HepG2 (cell line): ENCODE measurements around the gene PAK6. TPM values are rescaled to one million over a fixed set of nuclear protein-coding genes. Genes with fewer than 3 reads are reported as not detected.

Experiments
- ATAC-seq: fragments of 200-7000 bp; cut with Tn5 transposase; 3 replicates; pipeline ENCODE4 v1.9.1; 2020; ENCODE audit warnings: mild to moderate bottlenecking, moderate library complexity
- BruUV-seq: library from RNA; stranded (reverse); fragments of 400-500 nt; replicated peaks from 2 replicates; lab custom pipeline; 2021; lab: Mats Ljungman, UMichigan
- CTCF ChIA-PET: fragments of 300-600 bp; formaldehyde crosslinking; extraction: SDS; loops from one replicate; lab custom pipeline; 2021; ENCODE audit warnings: low total read pairs, inconsistent platforms, low intra/inter-chr PET ratio; lab: Yijun Ruan, JAX
- POLR2A ChIA-PET: fragments of 350-600 bp; sonication (Branson Sonifier 250); formaldehyde crosslinking; loops from one replicate; lab custom pipeline; 2020; ENCODE audit warnings: antibody characterized with exemption, inconsistent platforms; lab: Yijun Ruan, JAX
- DNase-seq: peaks from one replicate; pipeline ENCODE4 v3.0.0-alpha.2; 2015; ENCODE audit warnings: low spot score
- FAIRE-seq: peaks from 3 replicates; lab custom pipeline; 2011; peaks lifted over from hg19 to GRCh38; lab: Jason Lieb, UNC
- H2AFZ ChIP-seq: one replicate; pipeline ENCODE4 v1.6.1; 2011; ENCODE audit warnings: low read length, inconsistent platforms
- H3K27ac ChIP-seq: fragments of 300-600 bp; 3 replicates; pipeline ENCODE4 v1.8.0; 2011; ENCODE audit warnings: mixed run types, mild to moderate bottlenecking, mixed read lengths, low read length, inconsistent platforms; ENCODE audit not compliant: insufficient read depth; ENCODE audit errors: extremely low read length
- H3K27me3 ChIP-seq, 2 experiments: fragments of 200-600 bp in 1 of 2; 2 replicates in 1 of 2; 3 replicates in 1 of 2; pipeline versions ENCODE4 v1.6.0 to v1.8.0; 2011; ENCODE audit warnings: low read length in 2 of 2, mild to moderate bottlenecking in 2 of 2, moderate library complexity in 2 of 2, inconsistent platforms in 1 of 2; ENCODE audit not compliant: insufficient read depth in 2 of 2, control insufficient read depth in 1 of 2
- H3K36me3 ChIP-seq, 2 experiments: fragments of 200-600 bp in 1 of 2; replicated peaks in 1 of 2; 2 replicates in 1 of 2; 3 replicates in 1 of 2; pipeline versions ENCODE4 v1.5.1 to v1.8.0; 2011; ENCODE audit warnings: low read length in 2 of 2, inconsistent platforms in 1 of 2; ENCODE audit not compliant: insufficient read depth in 2 of 2, control insufficient read depth in 1 of 2
- H3K4me1 ChIP-seq: 2 replicates; pipeline ENCODE4 v1.5.1; 2012; ENCODE audit warnings: low read length, inconsistent platforms; ENCODE audit not compliant: insufficient read depth
- H3K4me2 ChIP-seq: 2 replicates; pipeline ENCODE4 v1.6.0; 2011; ENCODE audit warnings: low read depth, low read length, inconsistent platforms
- H3K4me3 ChIP-seq, 3 experiments: fragments of 200-600 bp in 1 of 3; sonication (generic), shearing (Covaris generic) in 1 of 3; replicated peaks in 1 of 3; 2 replicates each; pipeline ENCODE4 v1.5.1; 2011 to 2016; ENCODE audit warnings: low read length in 3 of 3, inconsistent platforms in 2 of 3, low read depth in 2 of 3, mild to moderate bottlenecking in 2 of 3, control low read depth in 1 of 3, mixed read lengths in 1 of 3; ENCODE audit not compliant: insufficient read depth in 1 of 3
- H3K79me2 ChIP-seq: one replicate; pipeline ENCODE4 v1.6.1; 2011; ENCODE audit warnings: low read length, inconsistent platforms; ENCODE audit not compliant: insufficient read depth
- H3K9ac ChIP-seq: 2 replicates; pipeline ENCODE4 v1.6.0; 2011; ENCODE audit warnings: mild to moderate bottlenecking, low read depth, low read length, inconsistent platforms; ENCODE audit not compliant: insufficient read depth
- H3K9me3 ChIP-seq: 2 replicates; pipeline ENCODE4 v1.5.1; 2012; ENCODE audit warnings: mild to moderate bottlenecking, low read length
- H4K20me1 ChIP-seq: 2 replicates; pipeline ENCODE4 v1.6.0; 2011; ENCODE audit warnings: inconsistent platforms, mild to moderate bottlenecking, low read length, moderate library complexity; ENCODE audit not compliant: insufficient read depth
- AKAP8 ChIP-seq: sonication (generic); formaldehyde crosslinking; IDR thresholded peaks from 2 replicates; pipeline ENCODE4 v1.5.1; 2020; ENCODE audit warnings: mild to moderate bottlenecking, missing genetic modification reagents
- FOXJ3 ChIP-seq: sonication (generic); formaldehyde crosslinking; IDR thresholded peaks from 2 replicates; pipeline ENCODE4 v1.4.0; 2020; ENCODE audit warnings: missing genetic modification reagents, mild to moderate bottlenecking, borderline replicate concordance
- GATAD2A ChIP-seq: IDR thresholded peaks from 2 replicates; pipeline ENCODE4 v1.6.1; 2016
- POGZ ChIP-seq: sonication (generic); formaldehyde crosslinking; IDR thresholded peaks from 2 replicates; pipeline ENCODE4 v1.4.0; 2020; ENCODE audit warnings: mild to moderate bottlenecking, missing genetic modification reagents
- ZNF382 ChIP-seq: sonication (generic); formaldehyde crosslinking; IDR thresholded peaks from 2 replicates; pipeline ENCODE4 v1.5.0; 2020; ENCODE audit warnings: missing genetic modification reagents, mild to moderate bottlenecking, borderline replicate concordance
- WGBS: methylation state at CpG from one replicate; pipeline ENCODE4 v1.1.6; 2017; ENCODE audit warnings: low lambda C conversion rate; 5-methylcytosine and 5-hydroxymethylcytosine counted together
- in situ Hi-C: cut with HindIII; loops from 2 replicates; pipeline ENCODE4 v1.10.0; 2017; ENCODE audit warnings: low pct_unique_long_range_greater_than_20kb; ENCODE audit not compliant: extremely low pct_ligation_motif_present
- intact Hi-C: fragments of 100-400 bp; cut with micrococcal nuclease; formaldehyde crosslinking; loops from one replicate; pipeline ENCODE4 v1.10.0; 2022; ENCODE audit not compliant: unreplicated experiment
- polyA plus RNA-seq, 8 experiments: library from polyadenylated mRNA; depleted of rRNA in 3 of 8; stranded (reverse) in 7 of 8; unstranded in 1 of 8; fragments of >200 nt; fragmentation: Illumina TruSeq in 4 of 8; extraction: Trizol in 4 of 8; gene quantifications; 2 replicates each; pipeline versions ENCODE4 v1.2.1 to v1.2.3, GENCODE V29; 2011 to 2016; ENCODE audit warnings: low read depth in 4 of 8, missing spikeins in 1 of 8, mixed read lengths in 1 of 8; ENCODE audit not compliant: insufficient read depth in 1 of 8
- total RNA-seq, 5 experiments: library from RNA; depleted of rRNA; stranded (reverse); fragments of >200 nt; fragmentation: Illumina TruSeq; extraction: Trizol; gene quantifications; 2 replicates each; pipeline ENCODE4 v1.2.3, GENCODE V29; 2016; ENCODE audit warnings: low read depth in 1 of 5
- TF ChIP-seq, protein P1 (sequence below): sonication (generic); formaldehyde crosslinking; IDR thresholded peaks from 2 replicates; pipeline ENCODE4 v1.5.0; 2020; ENCODE audit warnings: missing genetic modification reagents, mild to moderate bottlenecking, borderline replicate concordance
- TF ChIP-seq, protein P2 (sequence below): sonication (generic); formaldehyde crosslinking; IDR thresholded peaks from 2 replicates; pipeline ENCODE4 v1.5.0; 2020; ENCODE audit warnings: missing genetic modification reagents

The PAK6 gene
- total and polyA plus RNA-seq, 2 of the 13 experiments (the other 11 are each of a cell fraction or from before 2014, with no cell fraction given): 0.07 TPM; not detected in 1

DNA sequence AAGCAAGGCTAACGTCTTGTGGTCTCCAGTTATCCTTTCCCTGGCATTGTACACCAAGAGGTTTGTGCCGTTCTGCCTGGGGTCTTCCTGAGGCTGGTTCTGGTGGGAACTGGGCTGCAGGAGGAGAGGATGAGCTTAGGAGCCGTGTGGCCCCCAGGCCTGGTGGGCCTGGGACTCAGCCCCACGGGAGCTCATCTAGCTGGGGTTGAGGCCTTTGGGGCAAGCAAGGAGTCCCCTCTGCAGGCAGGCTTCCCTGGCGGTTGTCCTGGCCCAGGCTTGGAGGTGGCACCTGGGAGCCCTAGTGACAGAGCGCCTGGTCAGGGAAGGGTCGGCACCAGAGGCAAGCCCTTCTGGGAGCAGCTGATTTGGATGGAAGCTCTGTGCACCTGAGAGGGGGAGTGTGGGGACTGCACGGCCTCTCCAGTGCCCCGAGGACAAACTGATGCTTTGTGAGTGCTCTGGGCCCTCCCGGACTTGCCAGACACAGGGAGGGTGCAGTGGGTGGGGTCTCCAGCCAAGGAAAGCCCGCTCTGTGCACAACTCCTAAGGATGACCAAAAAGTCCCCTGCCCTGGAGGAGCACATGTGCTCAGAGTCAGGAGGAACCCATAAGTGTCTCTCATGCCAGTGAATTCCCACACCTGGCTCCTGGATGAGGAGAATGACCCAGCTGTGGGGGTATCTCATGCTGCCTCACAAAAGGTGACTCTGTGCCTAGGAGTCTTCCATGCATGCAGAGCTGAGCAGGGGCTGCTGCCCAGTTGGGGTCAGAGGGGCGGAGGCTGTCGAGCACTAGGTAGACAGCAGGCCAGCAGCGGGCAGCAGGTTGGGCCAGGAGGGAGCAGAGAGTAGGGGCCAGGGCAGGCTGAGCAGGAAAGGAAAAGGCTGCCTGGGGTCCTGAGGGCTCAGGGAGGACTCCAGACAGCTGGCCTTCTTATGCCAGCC, 2.7 kb downstream of the PAK6 start:
- intact Hi-C loops: no loop called here
- no peak overlapping the region for H2AFZ ChIP-seq
- TF ChIP-seq FOXJ3 (CRISPR knock-in tag): no peak
- TF ChIP-seq POGZ (CRISPR knock-in tag): no peak
- no peak for TF ChIP-seq ZNF382 (CRISPR knock-in tag)
- no peak for TF ChIP-seq AKAP8 (CRISPR knock-in tag)
- TF ChIP-seq, protein P1, sequence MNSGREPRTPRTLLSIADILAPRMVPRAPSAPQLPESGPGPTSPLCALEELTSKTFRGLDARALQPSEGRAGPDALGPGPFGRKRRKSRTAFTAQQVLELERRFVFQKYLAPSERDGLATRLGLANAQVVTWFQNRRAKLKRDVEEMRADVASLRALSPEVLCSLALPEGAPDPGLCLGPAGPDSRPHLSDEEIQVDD (CRISPR knock-in tag): no peak
- no peak for TF ChIP-seq GATAD2A
- TF ChIP-seq, protein P2, sequence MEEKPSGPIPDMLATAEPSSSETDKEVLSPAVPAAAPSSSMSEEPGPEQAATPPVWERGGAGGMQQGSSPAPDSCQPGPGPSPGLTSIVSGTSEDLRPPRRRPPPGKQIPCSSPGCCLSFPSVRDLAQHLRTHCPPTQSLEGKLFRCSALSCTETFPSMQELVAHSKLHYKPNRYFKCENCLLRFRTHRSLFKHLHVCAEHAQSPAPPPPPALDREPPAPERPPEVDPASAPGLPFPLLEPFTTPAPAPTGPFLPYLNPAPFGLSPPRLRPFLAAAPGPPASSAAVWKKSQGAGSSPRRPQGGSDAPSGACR (CRISPR knock-in tag): no peak
- TF ChIP-seq, all 625 proteins: peak for 0
- Histone ChIP-seq H4K20me1 (no peaks in the 10 kb centered on the region), H3K4me3 (no peak overlapping the region), H3K4me2 (no peak overlapping the region), H3K9ac (no peak overlapping the region), H3K36me3 (no peaks in the 10 kb centered on the region), H3K4me1 (peaks cover 35% of the 10 kb centered on the region), H3K79me2 (no peaks in the 10 kb centered on the region), H3K27ac (no peak overlapping the region), H3K9me3 (no peaks in the 10 kb centered on the region), H3K27me3 (peaks cover 9 to 51% of the 10 kb centered on the region in 2 experiments; a peak in 4 of 5 replicates)
- WGBS: 40% methylated on average over 3 of the region's 14 CpGs
- no peak for DNase-seq
- no peak for FAIRE-seq
- ATAC-seq: no peak
- POLR2A ChIA-PET: interaction anchor here (1.3 kb wide), 1 partner anchor 31 kb away, joined by 3 read pairs; no protein-coding TSS in a partner anchor
- CTCF ChIA-PET: no interaction called here
- no TSS peak for BruUV-seq
- in situ Hi-C loops: no loop called here
